Fibroblast of skin of abdomen (primary cell): ENCODE results near the gene ARMH3. TPM values are rescaled to one million over a fixed set of nuclear protein-coding genes. Genes with fewer than 3 reads are reported as not detected.

Experiments used
- DNase-seq: peaks from one replicate; pipeline ENCODE4 v3.0.0-alpha.2; 2013
- polyA plus RNA-seq, 2 experiments: library from polyadenylated mRNA; unstranded; fragments of 120-200 nt; gene quantifications; one replicate each; pipeline ENCODE4 v1.2.1, GENCODE V29; 2013; ENCODE audit not compliant: insufficient read length in 2 of 2

The ARMH3 gene
- 17.0 TPM for polyA plus RNA-seq (2013, experiment 1 of 2; ENCODE audit: insufficient read length)
- polyA plus RNA-seq (2013, experiment 2 of 2; ENCODE audit: insufficient read length): 16.0 TPM

DNA sequence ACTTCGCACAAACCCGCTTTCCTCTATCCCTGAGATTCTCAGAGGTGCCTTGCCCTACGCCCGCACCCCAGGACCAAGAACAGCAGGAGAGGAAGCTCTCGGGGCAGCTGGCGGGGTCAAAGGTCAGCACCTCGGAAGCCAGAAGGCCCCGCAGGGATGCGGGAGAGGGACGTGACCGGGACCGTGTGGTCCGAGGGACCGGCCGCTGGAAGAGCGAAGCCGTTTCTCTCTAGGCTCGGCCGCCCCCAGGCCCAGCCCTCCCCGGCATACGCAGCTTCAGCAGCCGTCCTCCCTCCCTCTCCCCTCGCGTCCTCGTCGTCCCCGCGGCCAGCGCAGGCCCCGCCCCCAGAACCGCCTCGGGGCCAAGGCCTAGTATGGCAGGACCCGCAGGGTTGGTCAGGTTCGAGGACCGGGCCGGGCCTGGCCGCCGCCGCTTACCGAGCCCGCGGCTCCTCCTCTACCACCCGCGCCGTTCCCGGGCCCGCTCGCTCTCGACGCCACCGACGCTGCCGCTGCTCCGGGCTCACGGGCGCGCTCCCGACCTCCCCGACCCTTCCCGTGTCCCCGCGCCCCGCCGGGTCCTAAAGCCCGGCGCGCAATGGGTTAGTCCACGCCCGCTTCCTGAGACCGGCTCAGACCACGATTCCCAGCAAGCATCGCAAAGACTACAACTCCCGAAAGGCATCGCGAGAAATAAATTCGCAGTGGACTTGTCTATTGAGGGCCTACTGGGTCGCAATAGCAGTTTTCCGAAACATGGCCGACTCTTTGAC lies at the start of gene ARMH3:
ARMH3 (minus strand) TSS at position 527 of the 773 bp plus-strand sequence. CDS start 16,059 bp downstream, outside the sequence.
- DNase-seq: peak; percentile 98

DNA sequence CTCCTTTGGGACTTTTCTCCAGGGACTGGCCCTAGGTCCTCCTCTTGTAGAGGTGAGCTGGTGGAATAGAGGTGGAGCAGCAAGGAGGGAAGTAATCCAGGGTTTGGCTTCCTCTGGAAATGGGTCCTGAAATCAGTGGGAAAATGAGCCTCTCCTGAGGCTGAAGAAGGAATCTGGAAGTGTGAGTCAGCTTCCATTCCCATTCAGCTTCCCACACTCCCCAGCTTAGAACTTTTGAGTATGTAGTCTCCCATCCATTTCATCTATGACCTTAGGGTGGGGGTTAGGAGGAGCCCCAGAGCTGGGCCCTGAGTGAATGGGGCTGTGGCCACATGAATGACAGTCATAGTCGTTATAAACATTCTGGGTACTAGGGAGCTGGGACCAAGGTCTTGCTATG lies 46.4 kb upstream of the ARMH3 start:
- DNase-seq: no peak

GRCh38 chr10:102101152-102101551 lies 45.2 kb upstream of the ARMH3 start:
- no peak for DNase-seq

GRCh38 chr10:102096449-102096848 lies 40.5 kb upstream of the ARMH3 start:
- no peak for DNase-seq

GRCh38 chr10:102090772-102091171 lies 34.8 kb upstream of the ARMH3 start:
- DNase-seq: no peak

GRCh38 chr10:102086196-102086595 lies 30.2 kb upstream of the ARMH3 start:
- DNase-seq: no peak

DNA sequence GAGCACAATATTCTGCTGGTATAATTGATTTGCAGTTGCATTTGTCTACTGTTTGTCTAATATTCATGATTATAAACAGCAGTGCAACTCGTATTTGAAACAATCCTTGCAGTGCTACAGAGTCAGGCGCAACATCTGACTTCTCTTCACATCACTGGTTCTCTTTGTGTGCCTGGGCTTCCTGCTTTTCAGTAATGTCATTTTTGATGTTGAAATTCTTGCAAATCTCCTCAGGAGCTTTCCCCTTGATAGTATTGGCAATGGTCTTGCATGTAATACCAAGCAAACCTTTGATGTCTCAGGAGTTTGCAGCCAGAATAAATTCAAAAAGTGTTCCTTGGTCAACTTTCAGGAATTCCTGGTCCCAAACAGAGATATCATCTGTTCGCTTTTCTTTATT lies 29.4 kb upstream of the ARMH3 start:
- no peak for DNase-seq

- DNase-seq: no peak
These were observed 27.6 kb upstream of the ARMH3 start for GRCh38 chr10:102083541-102083940.

DNA sequence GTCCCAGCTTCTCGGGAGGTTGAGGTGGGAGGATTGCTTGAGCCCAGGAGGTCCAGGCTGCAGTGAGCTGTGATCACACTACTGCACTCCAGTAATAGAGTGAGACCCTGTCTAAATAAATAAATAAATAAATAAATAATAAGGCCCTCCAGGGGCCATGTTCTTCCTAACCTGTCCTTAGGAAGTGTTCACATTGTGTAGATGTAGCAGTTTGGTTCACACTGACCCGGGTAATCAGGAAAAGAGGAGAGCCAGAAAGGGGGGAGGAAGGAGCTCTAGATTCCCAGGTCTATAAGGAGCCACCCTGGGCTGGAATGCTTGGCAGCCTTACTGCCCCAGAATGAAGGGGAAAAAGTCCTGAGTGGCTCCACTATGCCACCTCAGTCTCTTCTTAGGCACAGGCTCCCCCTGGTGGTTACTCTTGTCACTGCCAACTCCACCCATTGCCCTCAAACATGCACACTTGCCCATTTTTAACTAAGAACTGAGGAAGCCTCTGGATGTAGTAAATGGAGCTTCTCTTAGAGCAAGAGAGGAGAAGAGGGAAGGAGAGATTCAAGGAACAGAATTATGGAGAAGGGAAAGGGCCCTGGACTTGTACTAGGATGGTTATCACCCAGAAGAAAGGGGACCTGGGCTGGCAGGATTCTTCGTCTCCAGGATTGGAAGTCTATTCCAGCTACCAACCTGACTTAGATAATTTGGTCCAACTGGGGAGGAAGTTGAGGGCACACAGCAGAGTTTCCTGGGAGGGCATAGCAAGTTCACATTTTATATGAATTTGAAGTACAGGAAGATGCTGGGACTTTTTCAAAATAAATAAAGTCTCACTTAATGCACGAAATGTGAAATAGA lies 16.9 kb upstream of the ARMH3 start:
- DNase-seq: peak; percentile 66

DNA sequence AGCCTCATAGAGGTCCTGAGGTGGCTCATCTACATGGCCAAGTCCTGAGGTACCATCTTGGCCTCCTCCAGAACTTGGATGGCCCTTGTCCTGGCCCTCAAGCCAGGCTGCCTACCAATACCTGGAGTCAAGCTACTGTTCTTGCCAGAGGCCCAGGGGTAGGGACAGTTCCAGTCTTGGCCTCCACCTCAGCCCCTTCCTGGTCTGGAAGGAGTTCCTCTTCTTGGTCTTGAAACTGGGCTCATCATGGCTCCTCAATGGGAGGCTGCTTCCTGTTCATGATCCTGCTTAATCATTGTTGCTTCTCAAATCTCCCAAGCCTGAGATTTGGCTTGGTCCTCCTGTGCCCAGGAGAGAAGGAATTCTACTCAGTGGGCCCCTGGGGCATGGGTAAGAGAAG lies 13.1 kb upstream of the ARMH3 start:
- DNase-seq: no peak

- no peak for DNase-seq
These were observed 12.2 kb upstream of the ARMH3 start for GRCh38 chr10:102068216-102068615.

DNA sequence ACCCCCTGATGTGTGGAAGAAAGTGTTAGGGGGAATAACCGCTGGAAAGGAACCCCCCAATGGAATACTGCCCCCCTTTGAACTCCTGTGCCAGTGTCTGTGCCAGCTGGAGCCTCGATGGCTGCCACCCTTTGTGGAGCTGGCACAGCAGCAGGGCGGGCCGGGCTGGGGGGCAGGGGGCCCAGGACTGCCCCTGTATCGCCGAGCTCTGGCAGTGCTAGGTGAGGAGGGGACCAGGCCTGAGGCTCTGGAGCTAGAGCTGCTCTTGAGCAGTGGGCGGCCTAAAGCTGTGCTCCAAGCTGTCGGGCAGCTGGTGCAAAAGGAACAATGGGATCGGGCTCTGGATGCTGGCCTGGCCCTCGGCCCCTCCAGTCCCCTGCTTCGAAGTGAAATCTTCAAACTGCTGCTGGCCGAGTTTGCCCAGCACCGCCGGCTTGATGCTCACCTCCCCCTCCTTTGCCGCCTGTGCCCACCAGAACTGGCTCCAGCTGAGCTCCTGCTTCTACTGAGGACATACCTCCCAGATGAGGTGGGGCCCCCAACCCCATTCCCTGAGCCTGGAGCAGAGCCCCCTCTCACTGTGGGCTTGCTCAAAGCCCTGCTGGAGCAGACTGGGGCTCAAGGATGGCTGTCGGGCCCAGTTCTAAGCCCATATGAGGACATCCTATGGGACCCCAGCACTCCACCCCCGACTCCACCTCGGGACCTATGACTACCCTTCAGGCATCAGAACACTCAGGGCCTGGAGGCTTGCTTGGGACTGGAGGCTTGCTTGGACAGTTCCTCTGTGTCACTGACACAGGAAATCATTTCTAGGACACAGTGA lies 11.3 kb upstream of the ARMH3 start:
- DNase-seq: no peak

- no peak for DNase-seq
These were observed 10.6 kb upstream of the ARMH3 start for GRCh38 chr10:102066399-102067088.

DNA sequence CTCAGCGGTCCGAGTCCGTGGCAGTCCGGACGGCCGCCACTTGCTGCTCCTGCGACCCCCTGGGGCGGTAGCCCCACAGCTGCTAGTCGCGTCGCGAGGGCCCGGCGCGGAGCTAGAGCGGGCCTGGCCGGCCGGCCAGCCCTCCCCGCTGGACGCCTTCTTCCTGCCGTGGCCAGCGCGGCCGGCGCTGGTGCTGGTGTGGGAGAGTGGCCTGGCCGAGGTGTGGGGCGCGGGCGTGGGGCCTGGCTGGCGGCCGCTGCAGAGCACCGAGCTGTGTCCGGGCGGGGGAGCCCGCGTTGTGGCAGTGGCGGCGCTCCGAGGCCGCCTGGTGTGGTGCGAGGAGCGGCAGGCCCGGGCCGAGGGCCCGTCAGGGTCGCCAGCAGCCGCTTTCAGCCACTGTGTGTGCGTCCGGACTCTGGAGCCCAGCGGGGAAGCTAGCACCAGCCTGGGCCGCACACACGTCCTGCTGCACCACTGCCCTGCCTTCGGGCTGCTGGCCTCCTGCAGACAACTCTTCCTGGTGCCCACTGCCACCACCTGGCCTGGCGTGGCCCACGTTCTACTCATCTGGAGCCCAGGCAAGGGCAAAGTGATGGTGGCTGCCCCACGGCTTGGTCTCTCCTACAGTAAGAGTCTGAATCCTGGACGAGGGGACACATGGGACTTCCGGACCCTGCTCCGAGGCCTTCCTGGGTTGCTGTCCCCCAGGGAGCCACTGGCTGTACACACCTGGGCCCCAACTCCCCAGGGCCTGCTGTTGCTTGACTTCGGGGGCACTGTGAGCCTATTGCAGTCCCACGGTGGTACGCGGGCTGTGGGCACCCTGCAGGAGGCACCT lies 9.8 kb upstream of the ARMH3 start:
- no peak for DNase-seq

DNA sequence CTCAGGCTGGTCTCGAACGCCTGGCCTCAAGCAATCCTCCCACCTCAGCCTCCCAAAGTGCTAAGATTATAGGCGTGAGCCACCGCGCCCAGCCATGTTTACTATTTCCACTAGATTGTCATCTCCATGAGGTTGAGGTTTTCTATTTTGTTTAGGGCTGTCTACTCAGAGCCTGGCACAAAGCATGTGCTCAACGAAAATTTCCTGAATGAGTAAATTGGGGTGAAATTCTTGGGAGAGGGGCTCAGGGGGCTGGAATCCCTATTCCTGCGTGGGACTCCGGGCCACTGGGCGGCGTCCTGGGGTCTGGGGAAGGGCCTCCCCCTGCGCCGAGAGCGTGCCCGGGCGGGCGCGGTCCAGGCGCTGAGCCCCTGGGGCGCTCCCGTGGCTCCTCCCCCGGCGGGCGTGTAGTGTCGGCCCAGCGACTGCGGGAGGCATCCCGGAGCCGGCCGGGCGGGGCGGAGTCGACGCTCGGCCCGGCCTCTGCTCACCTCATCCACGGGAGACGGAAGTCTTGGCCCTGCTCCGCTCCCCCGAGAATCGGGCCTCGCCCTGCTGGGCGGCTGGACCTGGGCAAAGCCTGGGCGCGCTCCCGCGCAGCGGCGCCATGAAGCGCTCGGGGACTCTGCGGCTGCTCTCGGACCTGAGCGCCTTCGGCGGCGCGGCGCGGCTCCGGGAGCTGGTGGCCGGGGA lies 9.0 kb upstream of the ARMH3 start, which contains the start of gene HPS6:
HPS6 (plus strand) TSS at position 482 of the 693 bp plus-strand sequence; CDS start at position 608, 126 bp downstream.
- peak; percentile 89 for DNase-seq

- DNase-seq: no peak
These were observed 8.5 kb upstream of the ARMH3 start for GRCh38 chr10:102064503-102064867.

DNA sequence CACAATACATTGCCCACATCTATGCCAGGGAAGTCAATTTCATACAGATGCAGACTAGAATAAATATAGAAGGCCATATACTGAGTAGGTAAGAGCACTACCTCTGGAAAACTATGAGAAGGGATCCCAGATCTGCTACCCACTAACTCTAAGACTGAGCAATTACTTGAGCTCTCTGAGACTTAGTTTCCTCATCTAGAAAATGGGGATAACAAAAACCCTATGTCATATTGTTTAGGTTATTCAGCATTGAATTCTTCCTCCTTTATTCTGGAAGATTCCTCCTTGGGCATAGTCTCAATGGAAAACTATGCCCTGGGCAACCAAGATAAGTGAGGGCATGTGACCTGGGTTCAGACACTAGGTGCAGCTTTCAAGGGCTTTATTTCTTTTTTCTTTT lies 4.0 kb upstream of the ARMH3 start:
- DNase-seq: no peak

GRCh38 chr10:102054881-102055646 lies 909 bp downstream of the ARMH3 start:
- peak; percentile 13 for DNase-seq

DNA sequence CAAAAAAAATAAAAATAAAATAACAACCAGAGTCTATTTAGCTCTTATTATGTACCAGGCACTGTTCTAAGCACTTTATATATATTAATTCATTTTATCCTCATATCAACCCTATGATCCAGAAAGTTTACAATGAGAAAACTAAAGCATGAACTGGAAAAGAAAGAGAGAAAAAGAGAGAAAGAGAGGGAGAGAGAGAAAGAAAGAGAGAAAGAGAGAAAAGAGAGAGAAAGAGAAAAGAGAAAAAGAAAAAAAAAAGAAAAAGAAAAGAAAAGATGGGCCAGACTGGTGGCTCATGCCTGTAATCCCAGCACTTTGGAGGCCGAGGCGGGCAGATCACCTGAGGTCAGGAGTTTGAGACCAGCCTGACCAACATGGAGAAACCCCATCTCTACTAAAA lies 9.9 kb downstream of the ARMH3 start:
- no peak for DNase-seq

GRCh38 chr10:102045292-102045691 lies 10.7 kb downstream of the ARMH3 start:
- no peak for DNase-seq
